ENCODE measurements around the gene CSH2.
"Not testable (repeated sequence)": the region's sequence is repeated elsewhere in the genome, so short reads cannot be mapped to it uniquely, and the experiment has no call there.

- not testable (repeated sequence) for TF ChIP-seq REST (IDR thresholded peaks at IDR 0.05; ENCODE audit: insufficient replicate concordance, low read depth); CTCF (IDR thresholded peaks at IDR 0.05; ENCODE audit: insufficient read depth, low read length)
Measured at GRCh38 chr17:63903787-63904201, 30.3 kb upstream of the CSH2 start.

Data from HL-60 (cell line).